T-cell (primary cell): ENCODE measurements around the gene AEBP1. TPM values are rescaled to one million over a fixed set of nuclear protein-coding genes. Genes with fewer than 3 reads are reported as not detected.

Experiments
- ATAC-seq, 4 experiments: fragments of 200-7000 bp in 3 of 4; fragments of 150-1000 bp in 1 of 4; cut with Tn5 transposase; replicated peaks in 1 of 4; 1 replicate in 3 of 4; 2 replicates in 1 of 4; pipeline ENCODE4 v1.10.0; 2021; ENCODE audit warnings: moderate library complexity in 3 of 4, mild to moderate bottlenecking in 2 of 4, moderate number of reproducible peaks in 1 of 4
- CTCF ChIA-PET, 2 donors: fragments of 300-600 bp; sonication (Branson Sonifier 250); formaldehyde crosslinking; loops; one replicate each; lab custom pipeline; 2022; ENCODE audit warnings: antibody characterized with exemption in 2 of 2; lab: Charles Lee
- POLR2A ChIA-PET, 2 donors: fragments of 300-600 bp; sonication (Branson Sonifier 250); formaldehyde crosslinking; loops; one replicate each; lab custom pipeline; 2022; ENCODE audit warnings: antibody characterized with exemption in 2 of 2; lab: Charles Lee
- DNase-seq, 35 experiments: peaks; one replicate each; pipeline versions ENCODE4 v3.0.0 to v3.0.0-alpha.2; 2013 to 2023
- H3K27ac ChIP-seq: one replicate; pipeline ENCODE4 v1.5.1; 2013; ENCODE audit warnings: low read length
- H3K27me3 ChIP-seq, 2 experiments: replicated peaks in 1 of 2; 1 replicate in 1 of 2; 2 replicates in 1 of 2; pipeline versions ENCODE4 v1.6.1 to v1.7.0; 2013; ENCODE audit warnings: low read length in 1 of 2, mixed read lengths in 1 of 2; ENCODE audit not compliant: control insufficient read depth in 2 of 2, insufficient read depth in 2 of 2; ENCODE audit errors: extremely low read depth in 1 of 2
- H3K36me3 ChIP-seq, 2 donors: 1 replicate in 1 of 2; 2 replicates in 1 of 2; pipeline versions ENCODE4 v1.6.1 to v1.7.0; 2013; ENCODE audit warnings: low read length in 1 of 2; ENCODE audit not compliant: control insufficient read depth in 2 of 2, insufficient read depth in 1 of 2; ENCODE audit errors: extremely low read depth in 1 of 2
- H3K4me1 ChIP-seq, 2 experiments: 1 replicate in 1 of 2; 2 replicates in 1 of 2; pipeline versions ENCODE4 v1.6.1 to v1.7.0; 2013; ENCODE audit warnings: low read length in 2 of 2, mixed read lengths in 1 of 2; ENCODE audit not compliant: insufficient read depth in 2 of 2, control insufficient read depth in 1 of 2; ENCODE audit errors: extremely low read depth in 1 of 2
- H3K4me3 ChIP-seq, 2 donors: 1 replicate in 1 of 2; 2 replicates in 1 of 2; pipeline versions ENCODE4 v1.5.1 to v1.7.0; 2013; ENCODE audit warnings: mild to moderate bottlenecking in 2 of 2, low read length in 1 of 2, moderate library complexity in 1 of 2; ENCODE audit not compliant: control insufficient read depth in 1 of 2; ENCODE audit errors: extremely low read depth in 1 of 2
- H3K9me3 ChIP-seq: 2 replicates; pipeline ENCODE4 v1.7.0; 2013
- H3K27ac Mint-ChIP-seq, 2 donors: one replicate each; pipeline ENCODE4 v1.8.0; 2020 to 2021; ENCODE audit warnings: mild to moderate bottlenecking in 2 of 2, mixed read lengths in 2 of 2
- H3K27me3 Mint-ChIP-seq, 2 donors: one replicate each; pipeline ENCODE4 v1.8.0; 2021 to 2022; ENCODE audit warnings: mixed read lengths in 2 of 2
- H3K36me3 Mint-ChIP-seq: one replicate; pipeline ENCODE4 v1.8.0; 2021; ENCODE audit warnings: mixed read lengths
- H3K4me1 Mint-ChIP-seq, 3 donors: one replicate each; pipeline ENCODE4 v1.8.0; 2020 to 2022; ENCODE audit warnings: mixed read lengths in 3 of 3, mild to moderate bottlenecking in 1 of 3
- H3K4me3 Mint-ChIP-seq, 3 donors: one replicate each; pipeline ENCODE4 v1.8.0; 2020 to 2022; ENCODE audit warnings: mild to moderate bottlenecking in 3 of 3, mixed read lengths in 3 of 3, moderate library complexity in 3 of 3
- H3K9me3 Mint-ChIP-seq, 3 donors: one replicate each; pipeline ENCODE4 v1.8.0; 2020 to 2022; ENCODE audit warnings: mixed read lengths in 3 of 3
- WGBS: methylation state at CpG from one replicate; pipeline ENCODE4 v1.1.5; 2013; ENCODE audit warnings: missing lambda C conversion rate; ENCODE audit not compliant: insufficient coverage; 5-methylcytosine and 5-hydroxymethylcytosine counted together
- total RNA-seq, 35 experiments: library from RNA in 6 of 35; stranded (reverse) in 6 of 35; fragments of 120-200 nt in 1 of 35; gene quantifications; one replicate each; pipeline versions ENCODE4 v1.2.1 to v1.2.4 and lab custom pipeline; 2013 to 2026

Gene AEBP1
- total RNA-seq, 5 donors from 2014 or later (not counting 1 experiment from before 2014, with no cell fraction given) = 18.1 to 28.4 (median 23.1) TPM

GRCh38 chr7:44120395-44120794 lies 16.2 kb downstream of the AEBP1 start:
- Histone ChIP-seq H3K4me1 (peaks cover 6 to 22% of the 10 kb centered on the region in 2 experiments), H3K27ac (no peak overlapping the region), H3K9me3 (no peaks in the 10 kb centered on the region), H3K4me3 (no peak overlapping the region), H3K27me3 (peaks cover 0 to 3% of the 10 kb centered on the region in 2 experiments), H3K36me3 (peaks cover 16 to 38% of the 10 kb centered on the region in 2 donors)
- ATAC-seq = no peak
- peaks cover 37 to 42% (median 38%) of the 10 kb centered on the region in 3 donors for H3K4me1 Mint-ChIP-seq
- H3K27me3 Mint-ChIP-seq = no peaks in the 10 kb centered on the region
- ChIA-PET CTCF (no interaction called here), POLR2A (no interaction called here)
- no peak overlapping the region for H3K4me3 Mint-ChIP-seq
- H3K36me3 Mint-ChIP-seq = peaks cover 25% of the 10 kb centered on the region
- peak overlapping the region in 1 of 2 donors; percentile 48 for H3K27ac Mint-ChIP-seq
- H3K9me3 Mint-ChIP-seq = no peaks in the 10 kb centered on the region
- 100% methylated on average over 1 of the region's 6 CpGs for WGBS
- no peak for DNase-seq

GRCh38 chr7:44121761-44122420 lies 17.7 kb downstream of the AEBP1 start:
- H3K27ac ChIP-seq = no peak overlapping the region
- POLR2A ChIA-PET = no interaction called here
- CTCF ChIA-PET = no interaction called here
- DNase-seq (no peak), ATAC-seq (no peak)
- H3K9me3 ChIP-seq = no peaks in the 10 kb centered on the region
- peaks cover 13 to 33% of the 10 kb centered on the region in 2 donors for H3K36me3 ChIP-seq
- Mint-ChIP-seq H3K36me3 (peaks cover 25% of the 10 kb centered on the region), H3K27ac (peak overlapping the region in 1 of 2 donors; percentile 48), H3K27me3 (no peaks in the 10 kb centered on the region), H3K9me3 (no peaks in the 10 kb centered on the region), H3K4me3 (peak overlapping the region in 2 of 3 donors; percentile 82 to 89), H3K4me1 (peaks cover 37 to 42% (median 38%) of the 10 kb centered on the region in 3 donors)
- WGBS = 91% methylated on average over 8 of the region's 12 CpGs
- H3K4me1 ChIP-seq = peaks cover 6 to 22% of the 10 kb centered on the region in 2 experiments
- H3K27me3 ChIP-seq = peaks cover 0 to 3% of the 10 kb centered on the region in 2 experiments
- no peak overlapping the region for H3K4me3 ChIP-seq

- Histone ChIP-seq H3K9me3 (no peaks in the 10 kb centered on the region), H3K4me1 (peaks cover 6 to 22% of the 10 kb centered on the region in 2 experiments), H3K4me3 (peak overlapping the region; percentile 64 to 66), H3K27ac (peak overlapping the region; percentile 18), H3K36me3 (peaks cover 10 to 30% of the 10 kb centered on the region in 2 donors), H3K27me3 (peaks cover 0 to 3% of the 10 kb centered on the region in 2 experiments)
- ChIA-PET POLR2A (interaction anchor here in 1 of 2 donors (0.6 kb wide), 1 partner anchor 452 kb away, joined by 3 read pairs; no protein-coding TSS in a partner anchor), CTCF (interaction anchor here (0.6 to 0.7 kb wide), 3 partner anchors 17 to 309 kb away, joined by 3 to 4 read pairs (median 3); partner anchors contain the start of gene YKT6 (in 1 of the 2))
- H3K4me3 Mint-ChIP-seq = peak overlapping the region; percentile 82 to 89 (median 87)
- no peaks in the 10 kb centered on the region for H3K27me3 Mint-ChIP-seq
- H3K4me1 Mint-ChIP-seq = peaks cover 37 to 42% (median 38%) of the 10 kb centered on the region in 3 donors
- no peak for ATAC-seq
- no peaks in the 10 kb centered on the region for H3K9me3 Mint-ChIP-seq
- DNase-seq = no peak
- 67% methylated on average over 1 of the region's 1 CpG for WGBS
- H3K27ac Mint-ChIP-seq = peak overlapping the region; percentile 63 to 77
- H3K36me3 Mint-ChIP-seq = peaks cover 25% of the 10 kb centered on the region
Measured at GRCh38 chr7:44122529-44122928, 18.4 kb downstream of the AEBP1 start.

GRCh38 chr7:44123190-44124003 lies 19.3 kb downstream of the AEBP1 start, which contains the start of gene POLD2:
POLD2 (minus strand) TSS chr7:44123548; CDS start chr7:44122053, 1,495 bp downstream.
- Histone ChIP-seq H3K9me3 (no peaks in the 10 kb centered on the region), H3K27me3 (peaks cover 0 to 3% of the 10 kb centered on the region in 2 experiments), H3K27ac (peak within 1 kb of the TSS; percentile 65), H3K4me1 (peaks cover 6 to 22% of the 10 kb centered on the region in 2 experiments), H3K4me3 (peak within 1 kb of the TSS; percentile 64 to 87), H3K36me3 (peaks cover 10 to 26% of the 10 kb centered on the region in 2 donors)
- ChIA-PET CTCF (interaction anchor here (0.6 to 0.7 kb wide), 3 partner anchors 17 to 308 kb away, joined by 3 to 4 read pairs (median 3); partner anchors contain the start of gene YKT6 (in 1 of the 2)), POLR2A (interaction anchor here in 1 of 2 donors (0.6 kb wide), 1 partner anchor 451 kb away, joined by 3 read pairs; no protein-coding TSS in a partner anchor)
- Mint-ChIP-seq H3K4me1 (peaks cover 37 to 42% (median 38%) of the 10 kb centered on the region in 3 donors), H3K27ac (peak within 1 kb of the TSS; percentile 69 to 80), H3K36me3 (peaks cover 20% of the 10 kb centered on the region), H3K9me3 (no peaks in the 10 kb centered on the region), H3K4me3 (peak within 1 kb of the TSS; percentile 82 to 89 (median 87)), H3K27me3 (no peaks in the 10 kb centered on the region)
- peak; percentile 98 to 100 (median 99) for ATAC-seq
- peak; percentile 92 to 98 (median 96) for DNase-seq
- 0% methylated on average over 75 of the region's 86 CpGs for WGBS

- Mint-ChIP-seq H3K27me3 (no peaks in the 10 kb centered on the region), H3K4me3 (peak overlapping the region; percentile 37 to 89 (median 42)), H3K9me3 (no peaks in the 10 kb centered on the region), H3K36me3 (peaks cover 10% of the 10 kb centered on the region), H3K27ac (no peak overlapping the region), H3K4me1 (peaks cover 29 to 34% (median 29%) of the 10 kb centered on the region in 3 donors)
- Histone ChIP-seq H3K27ac (no peak overlapping the region), H3K4me1 (peaks cover 6 to 22% of the 10 kb centered on the region in 2 experiments), H3K9me3 (no peaks in the 10 kb centered on the region), H3K27me3 (peaks cover 0 to 6% of the 10 kb centered on the region in 2 experiments), H3K4me3 (no peak overlapping the region), H3K36me3 (peaks cover 3 to 17% of the 10 kb centered on the region in 2 donors)
- CTCF ChIA-PET = no interaction called here
- 100% methylated on average over 2 of the region's 6 CpGs for WGBS
- ATAC-seq (no peak), DNase-seq (no peak)
- POLR2A ChIA-PET = interaction anchor here (0.5 to 0.7 kb wide), 3 partner anchors 26 to 388 kb away, joined by 3 read pairs; no protein-coding TSS in a partner anchor
Measured at GRCh38 chr7:44124822-44125202, 20.7 kb downstream of the AEBP1 start.
